Glutamatergic neuron (in vitro differentiated cells): ENCODE data around the gene TRPM2. TPM values are rescaled to one million over a fixed set of nuclear protein-coding genes. Genes with fewer than 3 reads are reported as not detected.

Source experiments
- DNase-seq: peaks from one replicate; pipeline ENCODE4 v3.0.0; 2022
- H3K27ac Mint-ChIP-seq: one replicate; pipeline ENCODE4 v1.8.0; 2020; ENCODE audit warnings: mild to moderate bottlenecking, mixed read lengths, inconsistent platforms; ENCODE audit not compliant: unreplicated experiment
- H3K27me3 Mint-ChIP-seq: one replicate; pipeline ENCODE4 v1.8.0; 2020; ENCODE audit warnings: mild to moderate bottlenecking, moderate library complexity, mixed read lengths, inconsistent platforms; ENCODE audit not compliant: unreplicated experiment
- H3K36me3 Mint-ChIP-seq: one replicate; pipeline ENCODE4 v1.8.0; 2020; ENCODE audit warnings: mild to moderate bottlenecking, mixed read lengths, inconsistent platforms; ENCODE audit not compliant: unreplicated experiment
- H3K4me1 Mint-ChIP-seq: one replicate; pipeline ENCODE4 v1.8.0; 2020; ENCODE audit warnings: mild to moderate bottlenecking, low read depth, mixed read lengths, inconsistent platforms; ENCODE audit not compliant: unreplicated experiment
- H3K4me3 Mint-ChIP-seq: one replicate; pipeline ENCODE4 v1.8.0; 2020; ENCODE audit warnings: mild to moderate bottlenecking, mixed read lengths, inconsistent platforms; ENCODE audit not compliant: unreplicated experiment
- H3K9me3 Mint-ChIP-seq: one replicate; pipeline ENCODE4 v1.8.0; 2020; ENCODE audit warnings: mild to moderate bottlenecking, moderate library complexity, mixed read lengths, inconsistent platforms; ENCODE audit not compliant: unreplicated experiment
- total RNA-seq: library from RNA; stranded (reverse); fragmentation: NEBNext Ultra II Directional; extraction: Animal tissue kit (Norgen Biotek cat#: 25700); gene quantifications from one replicate; pipeline ENCODE4 v1.2.1, GENCODE V29; 2021; ENCODE audit not compliant: unreplicated experiment
- TF ChIP-seq, protein P1 (sequence below): fragments of 200-600 bp; sonication (generic); IDR thresholded peaks from one replicate; pipeline ENCODE4 v1.5.0; 2021; ENCODE audit not compliant: partially characterized antibody, unreplicated experiment

The TRPM2 gene
- total RNA-seq, 1 donor from 2014 or later, result not detected

DNA sequence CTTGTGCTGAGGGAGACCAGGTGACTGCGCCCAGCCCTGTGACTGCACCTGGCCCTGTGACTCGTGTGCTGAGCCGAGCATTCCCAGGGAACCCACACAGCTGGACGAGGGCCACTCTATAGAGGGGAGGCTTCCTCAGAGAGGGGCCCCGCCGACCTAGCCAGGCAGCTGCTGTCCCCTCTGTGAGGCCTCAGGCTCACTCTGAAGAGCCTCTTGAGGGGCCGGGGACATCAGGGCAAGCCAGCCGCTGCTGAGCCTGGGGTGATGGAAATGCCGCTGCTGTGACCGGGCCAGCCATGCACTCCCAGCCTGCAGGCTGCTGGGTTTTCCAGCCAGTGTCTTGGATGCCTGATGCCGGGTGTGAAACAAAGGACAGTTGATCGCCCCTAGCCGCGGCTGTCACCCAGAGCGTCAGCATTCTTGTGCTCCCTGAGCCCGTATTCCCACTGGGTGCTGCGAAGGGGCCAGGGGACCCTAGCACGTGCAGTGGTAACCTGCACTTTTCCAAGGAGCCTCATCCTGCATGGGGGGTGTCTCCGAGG lies 36.1 kb upstream of the TRPM2 start:
- Mint-ChIP-seq H3K36me3 (no peaks in the 10 kb centered on the region), H3K4me3 (no peak overlapping the region), H3K4me1 (no peaks in the 10 kb centered on the region), H3K27ac (no peak overlapping the region), H3K9me3 (no peaks in the 10 kb centered on the region), H3K27me3 (peaks cover 2% of the 10 kb centered on the region)
- DNase-seq, result no peak
- TF ChIP-seq, protein P1, sequence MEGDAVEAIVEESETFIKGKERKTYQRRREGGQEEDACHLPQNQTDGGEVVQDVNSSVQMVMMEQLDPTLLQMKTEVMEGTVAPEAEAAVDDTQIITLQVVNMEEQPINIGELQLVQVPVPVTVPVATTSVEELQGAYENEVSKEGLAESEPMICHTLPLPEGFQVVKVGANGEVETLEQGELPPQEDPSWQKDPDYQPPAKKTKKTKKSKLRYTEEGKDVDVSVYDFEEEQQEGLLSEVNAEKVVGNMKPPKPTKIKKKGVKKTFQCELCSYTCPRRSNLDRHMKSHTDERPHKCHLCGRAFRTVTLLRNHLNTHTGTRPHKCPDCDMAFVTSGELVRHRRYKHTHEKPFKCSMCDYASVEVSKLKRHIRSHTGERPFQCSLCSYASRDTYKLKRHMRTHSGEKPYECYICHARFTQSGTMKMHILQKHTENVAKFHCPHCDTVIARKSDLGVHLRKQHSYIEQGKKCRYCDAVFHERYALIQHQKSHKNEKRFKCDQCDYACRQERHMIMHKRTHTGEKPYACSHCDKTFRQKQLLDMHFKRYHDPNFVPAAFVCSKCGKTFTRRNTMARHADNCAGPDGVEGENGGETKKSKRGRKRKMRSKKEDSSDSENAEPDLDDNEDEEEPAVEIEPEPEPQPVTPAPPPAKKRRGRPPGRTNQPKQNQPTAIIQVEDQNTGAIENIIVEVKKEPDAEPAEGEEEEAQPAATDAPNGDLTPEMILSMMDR, result no peak

DNA sequence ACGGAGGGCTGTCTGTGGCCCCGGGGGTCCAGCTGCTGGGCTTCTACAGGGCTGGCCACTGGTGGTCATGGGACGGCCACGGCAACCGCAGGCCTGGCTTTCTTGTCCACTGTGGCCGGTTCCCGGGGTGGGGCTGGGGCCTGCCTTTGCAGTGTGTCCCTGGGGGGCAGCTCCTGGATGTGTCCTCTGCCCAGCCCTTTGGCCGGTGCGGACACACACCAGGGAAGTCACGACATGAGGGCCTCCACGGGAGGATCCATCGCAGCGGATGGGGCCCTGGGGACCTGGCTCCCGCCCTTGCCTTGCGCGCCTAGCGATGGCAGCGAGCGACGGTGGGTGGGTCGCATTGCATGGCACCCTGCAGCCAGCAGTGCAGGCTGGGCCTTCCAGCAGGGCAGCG lies 35.5 kb upstream of the TRPM2 start:
- Mint-ChIP-seq H3K9me3 (no peaks in the 10 kb centered on the region), H3K27ac (no peak overlapping the region), H3K36me3 (no peaks in the 10 kb centered on the region), H3K27me3 (peaks cover 2% of the 10 kb centered on the region), H3K4me3 (no peak overlapping the region), H3K4me1 (no peaks in the 10 kb centered on the region)
- TF ChIP-seq, protein P1, result no peak
- no peak for DNase-seq

DNA sequence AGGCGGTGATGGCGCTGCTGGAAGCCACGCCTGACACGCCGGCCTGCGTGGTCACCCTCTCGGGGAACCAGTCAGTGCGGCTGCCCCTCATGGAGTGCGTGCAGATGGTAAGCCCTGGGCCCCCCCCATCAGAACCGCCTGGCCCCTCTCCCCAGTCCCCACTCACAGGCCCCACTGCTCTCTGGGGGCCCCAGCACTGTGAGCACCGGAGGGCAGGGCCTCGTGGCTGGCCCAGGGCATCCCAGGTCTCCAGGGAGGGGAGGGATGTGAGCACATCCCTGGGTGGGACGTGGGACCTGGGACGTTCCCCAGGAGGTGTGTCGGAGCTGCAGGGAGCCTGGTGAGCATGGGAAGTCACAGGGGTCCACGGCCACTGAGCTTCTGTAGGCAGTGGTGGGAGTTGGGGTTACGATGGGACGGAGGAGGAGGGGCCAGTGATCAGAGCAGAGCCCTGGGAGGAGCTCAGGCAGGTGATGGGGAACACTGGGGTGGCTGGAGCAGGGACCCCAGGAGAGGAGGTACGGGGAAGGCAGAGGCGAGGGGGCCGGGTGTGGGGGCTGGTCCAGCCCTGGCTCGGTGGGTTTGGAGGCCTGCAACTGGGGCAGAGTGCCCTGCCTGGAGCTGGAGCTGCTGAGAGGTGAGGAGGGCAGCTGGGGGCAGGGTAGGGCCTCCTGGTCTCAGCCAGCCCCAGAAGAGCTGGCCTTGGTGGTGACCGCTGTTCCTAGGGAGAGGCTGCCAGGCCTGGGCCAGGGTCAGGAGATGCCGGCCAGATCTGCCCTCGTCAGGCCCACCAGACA lies 34.7 kb upstream of the TRPM2 start:
- Mint-ChIP-seq H3K27ac (no peak overlapping the region), H3K9me3 (no peaks in the 10 kb centered on the region), H3K4me1 (no peaks in the 10 kb centered on the region), H3K36me3 (no peaks in the 10 kb centered on the region), H3K4me3 (no peak overlapping the region), H3K27me3 (peaks cover 2% of the 10 kb centered on the region)
- TF ChIP-seq, protein P1, result no peak
- no peak for DNase-seq

DNA sequence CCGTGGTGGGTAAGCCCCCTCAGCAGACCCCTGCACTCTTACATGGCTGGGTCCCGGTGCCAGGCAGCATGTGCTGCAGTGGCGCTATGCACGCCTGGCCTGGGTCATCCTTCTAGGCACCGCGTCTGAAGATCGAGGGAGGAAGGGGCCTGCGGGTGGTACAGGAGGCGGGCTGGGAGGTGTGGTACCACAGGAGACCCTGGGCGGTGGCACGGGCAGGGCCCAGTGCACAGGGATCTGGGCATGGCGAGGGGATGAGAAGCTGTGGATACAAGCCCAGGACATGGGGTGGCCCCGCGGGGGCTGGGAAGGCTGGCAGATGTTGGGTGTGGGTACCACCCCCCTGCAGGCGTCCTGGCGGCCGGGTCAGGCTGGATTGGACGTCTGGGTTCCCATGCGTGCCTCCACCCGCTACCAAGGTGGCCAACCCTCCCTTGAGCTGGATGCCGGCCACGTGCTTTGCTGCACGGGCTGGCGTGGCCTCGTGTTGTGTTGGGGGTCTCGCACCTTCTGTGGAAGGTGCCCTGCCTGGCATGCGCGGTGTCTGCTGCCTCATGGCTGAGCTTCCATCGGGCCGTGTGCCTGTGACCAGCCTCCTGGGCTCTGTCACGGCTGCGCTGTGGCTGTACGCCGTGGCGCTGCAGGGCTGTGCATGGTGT lies 33.9 kb upstream of the TRPM2 start:
- TF ChIP-seq, protein P1, result no peak
- no peaks in the 10 kb centered on the region for H3K9me3 Mint-ChIP-seq
- peaks cover 2% of the 10 kb centered on the region for H3K27me3 Mint-ChIP-seq

DNA sequence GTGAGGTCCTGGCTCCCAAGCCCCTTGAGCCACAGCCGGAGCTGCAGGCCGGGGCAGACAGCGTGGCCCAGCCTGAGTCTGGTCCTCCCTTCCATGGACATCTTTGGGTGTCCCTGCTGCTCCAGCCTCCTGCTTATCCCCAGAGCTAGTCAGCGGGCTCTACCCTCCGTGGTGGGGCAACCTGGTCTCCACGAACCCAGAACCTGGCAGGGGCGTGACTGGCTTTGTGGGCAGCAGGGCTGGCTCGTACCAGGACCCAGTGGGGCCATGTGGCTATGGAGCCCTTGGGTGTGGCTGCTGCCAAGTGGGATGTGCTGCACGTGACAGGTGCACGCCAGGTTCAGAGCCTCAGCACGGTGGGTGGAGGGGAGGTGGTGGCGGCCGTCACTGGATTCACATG lies 32.6 kb upstream of the TRPM2 start:
- Mint-ChIP-seq H3K4me1 (no peaks in the 10 kb centered on the region), H3K27ac (no peak overlapping the region), H3K27me3 (peaks cover 2% of the 10 kb centered on the region), H3K36me3 (no peaks in the 10 kb centered on the region), H3K9me3 (no peaks in the 10 kb centered on the region), H3K4me3 (no peak overlapping the region)
- TF ChIP-seq, protein P1, result no peak
- DNase-seq, result no peak

More for the DNA sequence above, 33.9 kb upstream of the TRPM2 start:
- no peaks in the 10 kb centered on the region for H3K36me3 Mint-ChIP-seq
- no peak for DNase-seq
- H3K4me3 Mint-ChIP-seq, result no peak overlapping the region
- no peaks in the 10 kb centered on the region for H3K4me1 Mint-ChIP-seq
- no peak overlapping the region for H3K27ac Mint-ChIP-seq
